Stimulated activated CD8-positive, alpha-beta memory T cell treated with anti-CD3 and anti-CD28 coated beads, Interleukin-7, amount 100 ng/mL, for 24 hours (primary cell): ENCODE measurements around the gene FAM98C.
"Not testable (repeated sequence)": the region's sequence is repeated elsewhere in the genome, so short reads cannot be mapped to it uniquely, and the experiment has no call there.

Experiments used
- DNase-seq: peaks from one replicate; pipeline ENCODE4 v3.0.0-alpha.2; 2020; ENCODE audit warnings: low read depth

FAM98C gene

GRCh38 chr19:38399081-38399480 is 3.8 kb upstream of the FAM98C start:
- DNase-seq: no peak

GRCh38 chr19:38399537-38399936 is 3.4 kb upstream of the FAM98C start:
- DNase-seq: no peak

- no peak for DNase-seq
Measured at GRCh38 chr19:38400361-38400760, 2.5 kb upstream of the FAM98C start.

GRCh38 chr19:38401148-38401547 is 1.7 kb upstream of the FAM98C start:
- DNase-seq: no peak

- no peak for DNase-seq
Measured at GRCh38 chr19:38402623-38402966, 298 bp upstream of the FAM98C start.

- no peak for DNase-seq
Measured at GRCh38 chr19:38404858-38405257, 2.0 kb downstream of the FAM98C start.

- DNase-seq: no peak
Measured at GRCh38 chr19:38405276-38405675, 2.4 kb downstream of the FAM98C start.

GRCh38 chr19:38409631-38410133 is 6.8 kb downstream of the FAM98C start:
- DNase-seq: no peak

GRCh38 chr19:38410407-38410806 is 7.5 kb downstream of the FAM98C start:
- DNase-seq: not testable (repeated sequence)

- no peak for DNase-seq
Measured at GRCh38 chr19:38411041-38411712, 8.3 kb downstream of the FAM98C start.

- not testable (repeated sequence) for DNase-seq
Measured at GRCh38 chr19:38411898-38412297, 9.0 kb downstream of the FAM98C start.

GRCh38 chr19:38412491-38412890 is 9.6 kb downstream of the FAM98C start:
- no peak for DNase-seq

GRCh38 chr19:38412961-38413360 is 10.1 kb downstream of the FAM98C start:
- DNase-seq: no peak

GRCh38 chr19:38413416-38413815 is 10.5 kb downstream of the FAM98C start:
- no peak for DNase-seq

- DNase-seq: no peak
Measured at GRCh38 chr19:38417146-38417543, 14.3 kb downstream of the FAM98C start.

- peak; percentile 29 for DNase-seq
Measured at GRCh38 chr19:38417544-38418506, 14.9 kb downstream of the FAM98C start.

GRCh38 chr19:38420935-38421334 is 18.0 kb downstream of the FAM98C start:
- no peak for DNase-seq

GRCh38 chr19:38421856-38422255 is 19.0 kb downstream of the FAM98C start:
- no peak for DNase-seq

GRCh38 chr19:38422438-38422837 is 19.5 kb downstream of the FAM98C start:
- no peak for DNase-seq

- no peak for DNase-seq
Measured at GRCh38 chr19:38424272-38424671, 21.4 kb downstream of the FAM98C start.

- DNase-seq: no peak
Measured at GRCh38 chr19:38425222-38425809, 22.4 kb downstream of the FAM98C start.

- DNase-seq: no peak
Measured at GRCh38 chr19:38425810-38426466, 23.0 kb downstream of the FAM98C start, which contains the start of gene RASGRP4. RASGRP4 (minus strand) TSS chr19:38426219; CDS start chr19:38426091, 128 bp downstream.
